Activated CD4-positive, alpha-beta T cell treated with anti-CD3 and anti-CD28 coated beads, Interleukin-2, Interleukin-4, amounts not matched to agents 100 ng/mL and 50 ng/mL, durations not matched to agents 16 hours and 8 hours (primary cell): ENCODE results near the gene PXDC1.
A peak's percentile ranks its signal among the peaks of the same experiment; 100 is the strongest.

Experiments used
- DNase-seq: peaks from one replicate; pipeline ENCODE4 v3.0.0-alpha.2; 2020; ENCODE audit warnings: low spot score

Gene PXDC1

DNA sequence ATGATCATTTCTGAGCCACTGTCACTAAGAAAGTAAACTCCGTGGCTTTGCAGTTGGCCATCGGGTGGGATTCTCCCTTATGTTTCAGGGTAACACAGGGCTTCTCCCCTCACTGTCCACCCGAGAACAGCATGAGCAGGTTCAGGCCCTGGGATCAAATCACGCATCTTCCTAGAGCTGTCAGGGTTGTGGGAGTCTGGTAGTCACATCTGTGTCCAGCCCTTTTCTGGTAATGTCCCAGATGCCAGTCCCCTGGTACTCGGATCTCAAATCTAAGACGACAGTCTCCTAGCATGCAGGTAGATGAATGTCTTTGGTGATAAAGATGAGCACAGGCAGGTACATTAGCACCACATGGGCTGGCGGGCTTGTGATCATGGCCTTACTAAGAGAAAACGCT is 4.8 kb downstream of the PXDC1 start:
- DNase-seq: no peak

DNA sequence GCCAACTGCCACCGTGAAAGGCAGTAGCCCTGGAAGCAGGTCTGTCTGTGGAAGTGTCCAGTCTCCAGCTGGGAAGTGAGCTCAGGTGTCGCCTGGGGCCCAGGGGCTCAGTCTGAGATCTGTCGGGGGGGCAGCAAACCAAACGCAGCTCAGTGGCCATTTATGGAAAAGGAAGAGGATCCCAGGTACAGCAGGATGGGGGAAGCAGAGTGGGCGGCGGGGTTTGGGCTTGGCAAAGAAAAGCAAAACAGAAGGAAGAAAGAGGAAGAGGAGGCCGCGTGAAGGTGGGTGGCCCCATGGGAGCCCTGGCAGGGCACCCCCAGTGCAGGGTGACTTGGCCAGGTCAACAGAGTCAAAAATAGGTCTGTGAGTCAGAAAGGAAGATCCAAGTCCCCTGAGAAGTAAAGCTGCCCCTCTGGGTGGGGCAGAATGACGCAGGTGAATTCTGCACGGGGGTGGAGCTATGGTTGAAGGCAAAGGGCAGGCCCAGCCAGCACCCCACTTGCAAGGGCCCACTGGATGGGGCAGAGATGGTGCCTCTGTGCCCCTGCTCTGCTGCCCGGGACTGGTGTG is 5.3 kb downstream of the PXDC1 start:
- no peak for DNase-seq

DNA sequence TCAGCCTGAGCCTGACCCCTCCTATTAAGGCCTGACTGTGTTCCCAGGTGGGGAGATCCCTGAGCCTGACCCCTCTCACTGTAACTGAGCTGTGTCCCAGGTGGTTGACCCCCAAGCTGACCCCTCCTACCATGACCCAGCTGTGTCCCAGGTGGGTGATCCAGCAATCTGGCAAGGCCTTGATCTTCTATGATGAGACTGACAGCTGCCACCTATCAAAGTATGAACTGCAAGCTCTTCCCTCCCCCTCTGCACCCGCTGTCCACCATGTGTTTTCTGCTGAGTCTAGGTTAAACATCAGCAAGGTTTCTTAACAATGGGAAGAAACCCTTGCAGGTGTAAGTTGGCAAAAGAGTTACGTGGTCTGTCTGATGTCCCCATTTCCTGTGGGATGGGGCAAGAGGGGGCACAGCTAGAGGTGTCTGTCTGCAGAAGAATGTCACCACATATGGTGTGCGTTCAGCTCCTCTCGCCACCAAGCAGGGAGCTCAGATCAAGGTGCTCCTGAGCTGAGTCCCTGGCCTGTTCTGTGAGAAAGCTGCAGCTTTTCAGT is 5.9 kb downstream of the PXDC1 start:
- no peak for DNase-seq

DNA sequence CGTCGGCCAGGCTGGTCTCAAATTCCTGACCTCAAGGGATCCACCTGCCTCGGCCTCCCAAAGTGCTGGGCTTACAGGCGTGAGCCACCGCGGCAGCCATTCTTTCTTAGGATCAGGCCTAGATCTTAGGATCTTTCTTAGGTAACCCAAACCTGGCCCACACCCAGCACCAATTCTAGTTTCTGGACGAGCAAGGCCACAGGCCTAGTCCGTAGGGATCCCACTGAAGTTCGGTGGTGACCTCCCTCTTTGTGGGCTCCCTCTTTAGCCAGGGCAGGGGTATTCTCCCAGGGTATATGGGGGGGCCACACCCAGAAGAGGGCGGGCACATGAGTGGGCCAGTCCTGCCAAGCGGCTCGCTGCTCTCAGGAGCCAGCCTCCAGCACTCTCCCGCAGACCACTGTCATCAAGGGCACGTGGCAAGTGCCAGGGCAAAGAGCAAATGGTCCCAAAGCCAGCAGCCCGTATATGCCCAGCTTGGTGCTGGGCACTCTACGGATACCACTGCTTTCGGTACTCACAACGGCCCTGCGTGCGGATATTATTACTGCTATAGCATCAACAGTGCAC is 6.5 kb downstream of the PXDC1 start:
- no peak for DNase-seq

DNA sequence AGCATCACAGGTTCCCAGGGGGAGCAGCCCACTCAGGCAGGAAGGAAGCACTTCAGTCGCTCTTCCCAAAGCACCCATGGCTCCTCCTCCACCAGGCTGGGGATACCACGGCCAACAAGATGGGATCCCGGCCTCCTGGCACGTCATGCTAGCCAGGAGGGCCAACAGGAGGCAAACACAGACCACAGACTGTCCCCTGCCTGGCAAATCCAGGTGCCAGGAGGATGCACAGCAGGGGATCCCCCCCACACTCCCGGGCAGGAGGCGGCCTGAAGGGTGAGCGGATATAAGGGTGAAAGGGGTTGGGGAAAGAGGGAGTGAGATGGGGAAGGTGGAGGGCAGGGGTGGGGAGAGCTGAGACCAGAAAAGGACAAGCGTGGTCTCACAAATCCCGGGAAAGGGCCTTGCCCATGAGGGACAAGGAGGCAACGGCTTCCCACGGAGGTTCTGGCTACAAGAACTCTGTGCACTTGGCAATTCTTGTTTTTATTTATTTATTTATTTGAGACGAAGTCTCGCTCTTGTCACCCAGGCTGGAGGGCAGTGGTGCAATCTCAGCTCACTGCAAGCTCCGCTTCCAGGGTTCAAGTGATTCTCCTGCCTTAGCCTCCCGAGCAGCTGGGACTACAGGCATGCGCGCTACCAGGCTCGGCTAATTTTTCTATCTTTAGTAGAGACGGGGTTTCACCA is 7.2 kb downstream of the PXDC1 start:
- DNase-seq: no peak

DNA sequence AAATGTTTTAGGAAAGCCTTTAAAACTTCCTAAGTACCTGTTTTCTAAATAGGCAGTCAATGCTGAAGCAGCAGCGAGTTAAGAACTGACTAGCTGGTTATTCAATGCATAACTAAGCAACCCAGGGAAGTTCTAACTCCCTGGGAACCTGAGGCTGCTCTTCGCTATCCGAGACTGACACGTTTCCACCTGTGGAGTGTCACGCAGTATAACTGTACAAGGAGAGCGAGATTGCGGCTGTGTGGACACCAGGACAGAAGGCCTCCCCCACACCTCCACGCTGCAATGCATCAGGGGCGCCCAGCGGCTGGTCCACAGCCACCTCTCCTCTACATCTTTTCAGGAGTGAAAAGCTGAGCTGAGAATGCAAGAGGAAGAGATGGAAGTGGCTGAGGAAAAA is 8.0 kb downstream of the PXDC1 start:
- no peak for DNase-seq

DNA sequence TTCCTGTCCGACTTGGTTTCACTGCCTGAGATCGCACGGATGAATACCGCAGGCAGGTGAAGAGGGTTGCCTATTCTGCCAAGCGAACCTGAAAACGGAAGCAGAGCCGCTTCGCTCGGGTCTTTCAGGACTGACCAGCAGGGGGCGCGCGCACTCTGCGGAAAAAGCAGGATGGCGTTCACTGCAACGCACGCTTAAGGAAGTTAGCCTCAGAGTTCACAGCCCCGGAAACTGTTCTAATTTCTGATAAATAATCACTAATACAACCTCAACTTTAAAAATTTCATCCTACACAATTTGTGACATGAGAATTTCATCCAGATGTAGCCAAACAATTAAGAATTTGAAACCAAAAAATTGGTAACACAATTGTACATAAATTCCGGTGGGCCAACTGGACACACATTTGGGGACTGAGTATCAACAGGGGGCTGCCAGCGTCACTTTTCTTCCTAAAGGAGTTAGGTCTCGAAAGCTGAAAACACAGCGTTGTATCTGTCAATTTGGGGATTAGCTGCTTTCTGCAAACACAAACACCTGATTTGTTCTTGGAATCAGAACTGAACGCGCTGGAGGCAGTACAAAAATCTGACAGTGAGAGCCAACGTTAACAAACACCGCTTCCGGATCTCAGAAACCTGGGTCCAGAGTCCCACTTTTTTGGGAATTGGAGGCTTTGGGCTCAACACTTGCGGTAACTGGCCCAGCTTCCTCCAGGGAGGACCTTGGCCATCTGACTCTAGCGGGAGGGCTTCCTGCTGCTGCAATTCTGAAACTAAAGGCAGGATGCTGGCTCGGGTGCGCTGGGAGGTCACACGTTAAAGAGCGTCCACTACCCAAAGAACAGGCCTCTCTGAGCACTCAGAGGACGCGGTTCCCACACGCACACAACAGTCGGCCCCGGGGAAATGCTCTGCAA is 8.8 kb downstream of the PXDC1 start:
- DNase-seq: peak; percentile 87

DNA sequence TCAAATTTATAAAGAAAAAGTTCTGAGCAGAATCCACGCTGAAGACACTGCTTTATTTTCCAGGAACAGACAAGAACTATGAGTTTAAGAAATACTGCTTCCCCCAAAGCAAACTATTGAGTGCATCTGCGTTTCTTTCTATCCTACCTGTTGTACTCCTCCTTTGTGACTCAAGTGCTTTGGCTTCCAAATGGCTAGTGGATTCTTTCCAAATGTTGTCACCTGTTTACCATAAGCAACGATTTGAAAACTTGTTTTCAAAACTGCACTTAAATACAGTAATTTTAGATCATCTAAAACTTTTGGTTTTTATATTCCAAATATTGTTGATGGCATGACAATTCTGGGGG is 9.5 kb downstream of the PXDC1 start:
- DNase-seq: no peak

DNA sequence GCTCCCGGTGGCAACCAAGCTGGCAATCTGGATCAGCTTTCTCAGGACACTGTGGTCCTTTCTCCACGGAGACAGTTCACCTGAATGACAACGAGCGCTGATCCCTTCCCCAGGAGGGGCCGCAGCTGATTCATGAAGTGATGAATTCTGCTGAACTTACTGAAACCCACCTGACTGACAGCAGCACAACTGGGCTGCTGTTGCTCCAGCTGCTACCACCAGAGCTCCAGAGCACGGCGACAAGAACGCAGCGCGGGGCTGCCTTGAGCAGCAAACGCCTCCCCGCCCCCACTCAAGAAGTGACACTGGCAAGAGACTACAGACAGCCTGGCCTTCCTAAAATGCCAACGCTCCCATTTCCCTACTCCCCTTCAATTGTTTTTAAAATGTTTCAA is 10.0 kb downstream of the PXDC1 start:
- no peak for DNase-seq

DNA sequence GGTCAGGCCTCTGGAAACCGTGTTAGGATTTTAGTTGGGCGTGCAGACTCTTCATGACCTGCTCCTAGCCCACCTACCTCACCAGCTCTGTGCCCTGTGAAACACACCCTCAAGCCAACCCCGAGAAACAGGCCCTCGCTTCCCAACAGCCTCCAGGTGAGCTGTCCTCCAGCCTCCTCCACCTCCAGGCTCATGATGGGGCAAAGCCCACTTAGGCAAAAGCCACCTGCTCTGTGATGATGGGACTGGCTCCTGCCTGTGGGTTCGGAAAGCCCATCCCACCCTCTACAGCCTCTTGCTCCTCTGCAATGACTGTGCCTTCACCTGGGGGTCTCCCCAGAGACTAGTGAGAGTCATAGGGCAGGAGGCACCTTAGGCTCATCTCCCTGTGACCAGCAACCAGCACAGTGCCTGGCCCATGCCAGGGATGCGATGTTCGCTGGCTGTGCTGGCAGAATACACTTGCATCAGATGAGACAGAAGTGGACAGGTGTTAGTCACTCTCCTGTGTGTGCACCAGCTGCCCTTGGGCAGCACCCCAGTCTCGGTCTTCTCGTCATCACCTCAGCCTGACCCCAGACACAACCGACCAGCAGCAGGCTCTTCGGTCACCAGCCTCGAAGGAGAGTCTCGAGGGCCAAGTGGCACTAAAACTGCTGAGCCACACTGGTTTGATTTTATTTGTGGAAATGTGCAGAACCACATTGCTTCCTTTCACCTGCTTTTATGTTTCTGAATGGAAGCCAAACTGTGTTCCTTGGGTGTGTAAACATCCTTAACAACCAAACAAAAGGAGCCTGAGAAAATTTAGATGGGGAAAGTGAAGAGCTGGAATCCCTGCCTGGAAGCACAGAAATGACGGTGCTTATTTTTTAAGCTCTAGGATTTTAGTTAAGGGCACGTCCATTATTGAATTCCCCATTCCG is 10.7 kb downstream of the PXDC1 start:
- DNase-seq: no peak

DNA sequence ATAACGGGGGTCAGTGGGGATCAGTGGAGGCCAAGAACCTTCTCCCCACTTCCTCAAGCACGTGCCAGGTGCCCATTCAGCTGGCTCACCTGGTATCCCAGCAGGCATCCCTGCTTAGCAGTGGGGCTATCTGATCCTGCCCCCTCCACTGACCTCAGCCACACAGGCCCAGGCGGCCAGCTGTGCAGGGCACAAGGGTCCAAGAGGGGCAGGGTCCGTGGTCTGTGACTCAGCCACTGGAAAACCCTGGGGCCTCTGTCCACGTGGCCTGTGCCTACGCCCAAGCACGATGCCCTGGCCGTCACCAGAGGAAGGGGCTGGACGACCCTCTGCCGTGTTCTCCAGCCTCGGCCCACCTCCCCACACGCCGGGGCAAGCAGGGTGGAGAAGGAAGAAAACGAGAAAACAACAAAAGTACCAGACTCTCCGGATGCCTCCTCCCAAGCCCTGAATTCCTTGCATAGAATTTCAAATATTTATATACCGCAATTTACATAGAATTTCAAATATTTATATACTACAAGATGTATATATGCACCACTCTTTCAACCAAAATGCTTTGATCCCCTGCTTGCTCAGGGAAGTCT is 12.1 kb downstream of the PXDC1 start:
- no peak for DNase-seq

DNA sequence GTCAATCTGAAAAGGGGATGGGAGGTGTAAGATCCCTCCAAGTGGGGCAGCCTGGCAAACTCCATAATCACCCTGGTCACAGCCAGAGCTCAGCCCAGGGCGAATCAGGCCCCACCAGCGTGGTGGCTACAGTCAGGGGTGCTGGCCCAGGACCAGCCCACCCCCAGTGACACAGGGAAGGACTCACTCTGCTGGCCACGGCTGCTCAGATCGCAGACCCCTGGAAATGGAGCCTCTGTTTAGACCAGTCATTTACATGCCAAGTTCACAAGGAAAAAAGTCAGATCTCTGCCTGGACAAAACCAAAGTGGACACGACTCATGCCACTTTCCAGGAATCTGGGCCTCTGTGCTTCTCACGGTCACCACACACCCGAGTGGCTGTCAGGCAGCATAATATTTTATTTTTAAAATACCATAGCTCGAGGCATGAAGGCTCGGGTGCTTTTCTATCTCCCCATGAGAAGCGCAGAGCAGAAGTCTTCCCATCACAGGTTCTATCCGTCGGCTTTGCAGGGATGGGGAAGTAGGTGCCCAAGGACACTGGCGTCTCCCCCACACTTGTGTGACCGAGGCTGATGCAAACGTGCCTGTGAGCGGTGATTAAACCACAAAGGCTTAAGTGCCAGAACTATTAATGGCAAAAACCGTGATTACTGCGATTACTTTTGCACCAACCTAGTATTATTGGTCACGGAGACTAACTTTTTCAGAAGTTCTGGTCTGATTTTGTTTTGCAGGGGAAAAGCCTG is 13.0 kb downstream of the PXDC1 start:
- no peak for DNase-seq

DNA sequence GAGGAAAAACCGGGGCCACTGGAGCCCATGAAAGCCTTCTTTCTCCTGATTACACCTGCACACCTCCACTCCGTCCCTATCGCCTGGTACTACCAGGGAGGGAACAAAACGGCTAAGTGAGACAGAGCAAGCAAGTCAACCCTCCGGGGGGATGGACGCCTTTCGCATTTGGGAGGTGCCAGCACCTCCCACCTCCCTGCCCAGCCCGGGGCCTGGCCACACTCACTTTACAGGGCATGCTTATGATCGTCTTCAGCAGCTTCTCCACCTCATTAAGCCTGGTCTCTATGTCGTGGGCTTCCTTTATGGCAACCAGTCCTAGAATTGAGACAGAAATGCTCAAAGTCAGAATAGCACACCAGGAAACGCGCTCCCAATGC is 13.7 kb downstream of the PXDC1 start:
- DNase-seq: no peak

DNA sequence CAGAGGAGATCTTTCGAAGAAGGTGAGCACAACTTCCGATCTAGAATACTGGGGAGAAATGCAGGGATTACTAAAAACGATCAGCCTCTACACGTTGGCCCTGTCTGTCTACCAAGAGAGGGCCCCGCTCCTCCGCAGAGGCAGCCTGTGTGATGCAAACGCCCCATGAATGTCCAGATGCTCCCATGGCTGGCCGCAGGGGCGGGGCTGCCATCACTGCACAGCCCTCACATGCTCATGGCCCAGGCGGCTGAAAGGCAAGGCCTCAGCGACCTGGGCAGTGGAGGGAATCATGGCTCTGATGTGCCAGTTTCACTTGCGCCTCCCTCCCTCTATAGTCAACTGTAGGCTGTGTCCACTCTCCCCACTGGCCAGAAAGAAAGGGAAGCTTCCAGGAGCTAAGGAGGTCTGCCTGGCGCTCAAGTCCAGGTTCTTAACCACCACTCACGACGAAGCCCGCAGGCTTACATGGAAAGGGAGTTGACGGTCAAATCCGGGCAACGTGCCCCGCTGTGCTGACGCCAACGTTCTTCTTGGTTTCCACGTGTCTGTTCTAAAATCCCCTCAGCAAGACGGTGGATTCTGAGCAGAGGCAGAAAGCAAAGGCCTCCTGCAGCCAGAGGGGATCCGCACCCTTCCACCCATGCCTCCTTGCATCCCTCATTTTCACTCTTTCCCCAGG is 14.2 kb downstream of the PXDC1 start:
- no peak for DNase-seq

DNA sequence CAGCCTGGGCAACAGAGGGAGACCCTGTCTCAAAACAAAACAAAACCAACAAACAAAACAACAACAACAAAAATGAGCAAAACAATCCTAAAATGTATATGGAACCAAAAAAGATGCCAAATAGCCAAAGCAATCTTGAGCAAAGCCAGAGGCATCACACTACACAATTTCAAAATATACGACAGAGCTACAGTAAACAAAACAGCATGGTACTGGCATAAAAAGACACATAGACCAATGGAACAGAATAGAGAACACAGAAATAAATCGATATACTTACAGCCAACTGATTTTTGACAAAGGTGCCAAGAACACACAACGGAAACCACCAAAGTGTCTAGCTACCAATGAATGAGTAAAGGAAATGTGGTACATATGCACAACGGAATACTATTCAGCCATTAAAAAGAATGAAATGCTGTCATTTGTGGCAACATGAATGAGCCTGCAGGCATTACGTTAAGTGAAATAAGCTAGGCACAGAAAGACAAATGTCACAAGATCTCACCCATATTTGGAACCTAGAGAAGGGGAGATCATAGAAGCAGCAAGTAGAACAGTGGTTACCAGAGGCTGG is 16.4 kb downstream of the PXDC1 start:
- DNase-seq: no peak

DNA sequence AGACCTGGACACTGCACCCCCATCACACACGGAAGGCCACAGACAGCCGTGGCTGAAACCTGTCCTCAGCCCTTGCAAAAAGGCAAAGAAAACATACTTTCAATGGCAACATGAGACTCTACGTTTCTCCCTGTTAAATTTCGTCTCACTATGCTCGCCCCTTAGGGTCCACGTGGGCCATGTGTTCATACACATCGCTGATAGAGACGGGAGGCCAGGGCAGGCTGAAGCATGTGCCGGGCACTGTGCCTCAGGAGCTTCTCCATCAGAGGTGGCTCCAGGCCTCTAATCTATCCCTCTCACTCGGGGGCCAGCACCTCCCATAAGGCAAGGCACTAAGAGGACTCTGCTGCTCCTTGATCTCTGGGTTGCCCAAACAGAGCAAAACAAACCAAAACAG is 17.5 kb downstream of the PXDC1 start:
- DNase-seq: no peak

DNA sequence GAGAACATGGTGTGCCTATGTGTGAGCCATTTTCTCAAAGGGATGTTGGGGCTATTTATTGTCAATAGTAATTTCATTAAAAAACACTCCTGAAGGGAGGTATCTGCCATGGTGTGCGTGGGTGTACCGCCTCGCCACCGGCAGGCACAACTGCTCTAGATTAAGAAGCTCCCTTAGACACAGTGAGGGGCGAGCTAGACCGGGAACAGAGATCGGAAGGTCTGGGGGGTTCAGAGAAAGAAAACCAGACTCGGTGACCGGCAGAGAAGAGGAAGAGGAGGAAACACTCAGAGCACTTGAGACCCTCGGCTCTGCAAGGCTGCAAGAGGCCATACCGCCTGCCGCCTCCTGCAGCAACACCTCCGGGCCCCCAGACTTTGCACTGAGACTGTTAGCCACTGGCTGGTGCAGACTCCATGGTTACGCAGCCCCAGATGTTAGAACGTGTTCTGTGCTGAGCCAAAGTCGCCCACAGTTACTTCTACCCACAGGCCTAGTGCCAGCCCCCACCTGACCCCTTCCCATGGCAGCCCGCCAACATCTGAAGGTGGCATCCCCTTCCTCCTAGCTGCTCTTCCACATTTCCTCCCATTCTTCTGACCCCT is 18.1 kb downstream of the PXDC1 start:
- no peak for DNase-seq

DNA sequence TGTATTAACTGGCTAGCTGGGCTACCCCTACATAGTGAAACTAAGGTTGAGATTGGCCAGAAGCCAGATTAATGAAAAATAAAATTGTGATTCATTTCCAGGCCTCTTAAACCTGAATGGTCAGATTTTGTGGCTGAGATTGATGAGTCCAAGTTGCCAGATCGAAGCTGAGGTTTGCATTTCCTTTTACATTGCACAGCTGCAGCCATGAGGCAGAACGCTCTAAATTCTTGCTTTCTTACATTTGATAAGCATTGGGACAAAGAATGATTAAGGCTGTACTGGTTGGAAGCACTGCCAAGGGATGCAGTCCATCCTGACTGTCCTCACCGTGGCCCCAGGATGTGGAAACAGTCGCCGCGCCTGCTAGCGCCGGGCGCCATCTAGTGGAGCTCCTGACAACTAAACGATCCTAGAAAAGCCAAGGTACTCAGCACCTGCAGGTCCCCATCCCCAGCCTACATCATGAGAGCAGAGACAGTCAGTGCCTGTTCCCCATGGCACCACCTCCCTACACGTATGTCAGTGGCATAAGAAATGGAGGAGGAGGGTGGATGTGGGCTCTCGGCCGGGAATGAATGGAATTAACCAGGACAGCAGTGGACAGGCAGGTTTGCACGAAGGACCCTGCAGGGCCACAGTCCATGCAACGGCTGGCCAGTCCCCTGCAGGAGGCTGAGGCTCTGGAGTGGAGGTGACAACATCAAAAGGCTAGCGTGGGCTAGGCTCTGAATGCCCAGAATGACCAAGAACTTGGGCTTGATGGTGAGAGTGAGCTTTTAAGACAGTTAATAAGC is 19.0 kb downstream of the PXDC1 start:
- DNase-seq: peak; percentile 62
